HEK293 (cell line): ENCODE results near the gene CLPSL1.
A peak's percentile ranks its signal among the peaks of the same experiment; 100 is the strongest.

Experiments used
- CTCF ChIA-PET: fragments of 350-600 bp; formaldehyde crosslinking; extraction: SDS; loops from one replicate; lab custom pipeline; 2021; ENCODE audit warnings: antibody characterized with exemption; lab: Yijun Ruan, JAX
- POLR2A ChIA-PET: fragments of 300-600 bp; formaldehyde crosslinking; extraction: SDS; loops from one replicate; lab custom pipeline; 2020; ENCODE audit warnings: antibody characterized with exemption, inconsistent platforms; lab: Yijun Ruan, JAX
- H3K27ac ChIP-seq: fragments of 200-500 bp; sonication (Bioruptor generic); 2 replicates; pipeline ENCODE4 v1.5.1; 2014; ENCODE audit warnings: low read depth, low read length, control low read depth, inconsistent platforms; ENCODE audit errors: extremely low read depth
- H3K36me3 ChIP-seq, 2 experiments: fragments of 200-500 bp in 1 of 2; sonication (Bioruptor generic) in 1 of 2; 1 replicate in 1 of 2; 2 replicates in 1 of 2; pipeline ENCODE4 v1.5.1; 2014 to 2017; ENCODE audit warnings: inconsistent platforms in 2 of 2, low read length in 2 of 2; ENCODE audit not compliant: control insufficient read depth in 2 of 2, insufficient read depth in 1 of 2
- H3K4me1 ChIP-seq: fragments of 200-500 bp; sonication (Bioruptor generic); 2 replicates; pipeline ENCODE4 v1.5.1; 2014; ENCODE audit warnings: mild to moderate bottlenecking, low read length, inconsistent platforms; ENCODE audit not compliant: control insufficient read depth, insufficient read depth
- H3K4me3 ChIP-seq: 2 replicates; pipeline ENCODE4 v1.5.1; 2011; ENCODE audit warnings: low read depth, mild to moderate bottlenecking, control low read depth, low read length, moderate library complexity
- H3K9me3 ChIP-seq: fragments of 200-500 bp; sonication (Bioruptor generic); 2 replicates; pipeline ENCODE4 v1.5.1; 2014; ENCODE audit warnings: low read depth, low read length, inconsistent platforms; ENCODE audit not compliant: control insufficient read depth, insufficient read depth
- CTCF ChIP-seq: fragments of 450-650 bp; formaldehyde crosslinking; IDR thresholded peaks from 2 replicates; pipeline ENCODE4 v1.5.1; 2016; ENCODE audit warnings: missing biosample characterization, missing genetic modification characterization
- GLIS2 ChIP-seq: fragments of 450-650 bp; formaldehyde crosslinking; IDR thresholded peaks from 2 replicates; pipeline ENCODE4 v1.5.1; 2016; ENCODE audit warnings: missing biosample characterization, missing genetic modification characterization
- HOXA7 ChIP-seq: sonication (generic); formaldehyde crosslinking; IDR thresholded peaks from 2 replicates; pipeline ENCODE4 v1.8.1; 2022; ENCODE audit warnings: missing genetic modification reagents, borderline replicate concordance
- REPIN1 ChIP-seq: fragments of 450-650 bp; formaldehyde crosslinking; IDR thresholded peaks from 2 replicates; pipeline ENCODE4 v1.5.1; 2017; ENCODE audit warnings: missing biosample characterization, missing genetic modification characterization, low read depth
- SALL2 ChIP-seq: fragments of 450-650 bp; formaldehyde crosslinking; IDR thresholded peaks from 2 replicates; pipeline ENCODE4 v1.5.0; 2017; ENCODE audit warnings: missing biosample characterization, mild to moderate bottlenecking, missing genetic modification characterization, borderline replicate concordance
- ZBTB26 ChIP-seq: fragments of 450-650 bp; formaldehyde crosslinking; optimal IDR thresholded peaks from 2 replicates; pipeline ENCODE3; 2016; ENCODE audit warnings: missing biosample characterization, mild to moderate bottlenecking, missing genetic modification characterization
- ZNF112 ChIP-seq: fragments of 450-650 bp; formaldehyde crosslinking; IDR thresholded peaks from 2 replicates; pipeline ENCODE4 v1.5.0; 2017; ENCODE audit warnings: missing biosample characterization, missing genetic modification characterization
- ZNF114 ChIP-seq: fragments of 450-650 bp; formaldehyde crosslinking; IDR thresholded peaks from 2 replicates; pipeline ENCODE4 v1.5.0; 2017; ENCODE audit warnings: missing biosample characterization, missing genetic modification characterization
- ZNF157 ChIP-seq: fragments of 450-650 bp; formaldehyde crosslinking; IDR thresholded peaks from 2 replicates; pipeline ENCODE4 v1.5.1; 2016; ENCODE audit warnings: missing biosample characterization, missing genetic modification characterization
- ZNF19 ChIP-seq: fragments of 450-650 bp; formaldehyde crosslinking; IDR thresholded peaks from 2 replicates; pipeline ENCODE4; 2016; ENCODE audit warnings: missing biosample characterization, missing genetic modification characterization, low read depth
- ZNF202 ChIP-seq: fragments of 450-650 bp; formaldehyde crosslinking; IDR thresholded peaks from 2 replicates; pipeline ENCODE4 v1.5.1; 2016; ENCODE audit warnings: missing biosample characterization, missing genetic modification characterization, borderline replicate concordance
- ZNF223 ChIP-seq: fragments of 450-650 bp; formaldehyde crosslinking; IDR thresholded peaks from 2 replicates; pipeline ENCODE4 v1.5.1; 2016; ENCODE audit warnings: missing biosample characterization, missing genetic modification characterization
- ZNF510 ChIP-seq: fragments of 450-650 bp; formaldehyde crosslinking; IDR thresholded peaks from 2 replicates; pipeline ENCODE4 v1.5.1; 2018; ENCODE audit warnings: mild to moderate bottlenecking, missing genetic modification characterization, missing biosample characterization; ENCODE audit not compliant: insufficient replicate concordance
- ZNF560 ChIP-seq: fragments of 450-650 bp; formaldehyde crosslinking; IDR thresholded peaks from 2 replicates; pipeline ENCODE4 v1.5.1; 2017; ENCODE audit warnings: missing biosample characterization, missing genetic modification characterization, borderline replicate concordance
- ZNF747 ChIP-seq: fragments of 450-650 bp; formaldehyde crosslinking; IDR thresholded peaks from 2 replicates; pipeline ENCODE4 v1.5.1; 2016; ENCODE audit warnings: missing biosample characterization, missing genetic modification characterization
- ZXDB ChIP-seq: fragments of 450-650 bp; formaldehyde crosslinking; IDR thresholded peaks from 2 replicates; pipeline ENCODE4 v1.5.1; 2016; ENCODE audit warnings: missing biosample characterization, missing genetic modification characterization

CLPSL1 gene

GRCh38 chr6:35755278-35755924 lies 25.4 kb upstream of the CLPSL1 start:
- Histone ChIP-seq H3K4me3 (no peak overlapping the region), H3K36me3 (no peaks in the 10 kb centered on the region), H3K27ac (no peak overlapping the region), H3K9me3 (no peaks in the 10 kb centered on the region), H3K4me1 (no peaks in the 10 kb centered on the region)
- TF ChIP-seq ZNF510 (tag by site-specific recombination) (no peak), ZXDB (tag by site-specific recombination) (no peak), ZNF223 (tag by site-specific recombination) (no peak), GLIS2 (tag by site-specific recombination) (no peak), ZNF202 (tag by site-specific recombination) (no peak), ZBTB26 (tag by site-specific recombination) (no peak), ZNF114 (no peak), ZNF19 (tag by site-specific recombination) (no peak), SALL2 (no peak), ZNF112 (tag by site-specific recombination) (no peak), HOXA7 (CRISPR knock-in tag) (no peak), REPIN1 (tag by site-specific recombination) (no peak), ZNF747 (tag by site-specific recombination) (no peak), ZNF560 (tag by site-specific recombination) (no peak)
- POLR2A ChIA-PET: no interaction called here
- CTCF ChIA-PET: interaction anchor here (0.7 to 1.9 kb wide), 5 partner anchors 161 to 580 kb away, joined by 3 to 8 read pairs (median 3); no protein-coding TSS in a partner anchor

- CTCF ChIA-PET: interaction anchor here (0.6 to 1.2 kb wide), 14 partner anchors 9 to 245 kb away, joined by 3 to 13 read pairs (median 4); partner anchors contain the start of gene TULP1
- H3K27ac ChIP-seq: no peak overlapping the region
Measured at GRCh38 chr6:35757456-35758123, 23.2 kb upstream of the CLPSL1 start.

More at GRCh38 chr6:35757456-35758123, 23.2 kb upstream of the CLPSL1 start:
- Histone ChIP-seq H3K4me3 (no peak overlapping the region), H3K36me3 (no peaks in the 10 kb centered on the region), H3K4me1 (no peaks in the 10 kb centered on the region), H3K9me3 (no peaks in the 10 kb centered on the region)
- POLR2A ChIA-PET: no interaction called here
- TF ChIP-seq CTCF: 0 out of 2 replicates have a peak, but pooled peaks have one; percentile 11
- no peak for TF ChIP-seq ZNF157 (tag by site-specific recombination)
